ENCODE results near the gene MT1E.
A peak's percentile ranks its signal among the peaks of the same experiment; 100 is the strongest.

The MT1E gene

DNA sequence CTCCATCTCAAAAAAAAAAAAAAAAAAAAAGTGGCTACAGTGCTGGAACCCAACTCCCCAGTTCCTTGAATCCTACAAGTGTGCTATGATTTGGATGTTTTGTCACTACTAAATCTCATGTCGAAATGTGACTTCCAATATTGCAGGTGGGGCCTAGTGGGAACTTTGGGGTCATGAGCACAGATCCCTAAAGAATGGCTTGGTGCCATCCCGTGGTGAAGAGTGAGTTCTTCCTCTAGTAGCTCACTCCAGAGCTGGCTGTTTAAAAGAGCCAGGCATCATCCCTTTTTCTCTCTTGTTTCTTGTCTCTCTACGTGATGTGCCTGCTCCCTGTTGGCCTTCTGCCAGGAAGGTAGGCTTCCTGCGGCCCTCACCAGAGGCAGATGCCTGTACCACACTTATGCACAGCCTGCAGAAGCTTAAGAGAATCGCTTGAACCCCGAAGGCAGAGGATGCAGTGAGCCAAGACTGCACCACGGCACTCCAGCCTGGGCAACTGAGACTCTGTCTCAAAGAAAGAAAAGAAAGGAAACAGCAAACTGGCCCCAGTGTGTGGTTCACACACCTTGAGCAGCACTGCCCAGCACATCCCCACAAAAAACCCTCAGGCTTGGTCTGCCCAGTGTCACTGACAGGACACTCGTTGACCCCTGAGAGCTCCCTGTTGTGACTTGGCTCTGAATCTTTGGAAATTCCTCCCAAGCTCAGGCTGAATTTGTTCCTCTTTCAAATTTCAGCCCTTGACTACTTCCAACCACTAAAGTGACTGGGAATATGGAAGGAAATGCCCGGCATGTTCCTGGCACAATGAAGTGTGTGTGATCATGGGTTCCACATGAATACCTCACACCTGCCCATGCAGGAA, 3.1 kb downstream of the MT1E start:
- no peak for DNase-seq

DNA sequence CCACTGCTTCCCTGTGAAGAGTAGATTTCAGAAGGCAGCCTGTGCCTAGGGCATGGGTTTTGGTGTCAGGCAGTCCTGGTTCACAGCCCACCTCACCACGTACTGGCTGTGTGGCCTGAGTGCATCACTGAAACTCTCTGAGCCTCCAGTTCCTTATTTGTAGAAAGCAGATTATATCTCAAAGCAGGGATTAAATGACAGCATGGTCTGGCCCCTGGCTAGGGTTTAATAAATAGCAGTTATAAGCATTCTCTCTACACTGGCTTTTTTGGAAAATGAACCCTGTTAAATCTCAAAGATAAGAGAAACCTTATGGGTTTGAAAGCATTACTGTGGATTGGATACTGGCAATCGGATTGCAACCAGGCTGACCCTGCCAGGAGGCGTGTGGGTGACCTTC, 4.0 kb downstream of the MT1E start:
- DNase-seq, result no peak

DNA sequence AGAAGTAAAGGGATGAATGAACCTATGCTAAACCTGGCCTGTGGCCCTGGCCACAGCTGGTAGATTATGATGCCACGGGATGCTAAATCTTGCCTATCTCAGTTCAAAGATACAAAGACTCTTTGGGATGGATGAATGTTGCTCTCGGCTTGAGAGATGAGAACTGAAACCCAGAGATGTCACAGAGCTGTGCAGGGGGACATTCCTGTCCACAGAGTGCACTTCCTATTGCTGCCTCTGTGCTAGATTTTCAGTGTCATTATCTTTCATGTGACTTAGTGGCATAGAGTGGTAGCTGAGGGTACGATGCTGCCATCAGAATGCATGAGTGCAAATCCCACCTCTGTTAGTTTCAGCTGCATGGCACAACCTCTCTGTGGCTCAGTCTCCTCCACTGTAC, 4.6 kb downstream of the MT1E start:
- no peak for DNase-seq

GRCh38 chr16:56631197-56631596, 5.6 kb downstream of the MT1E start:
- no peak for DNase-seq

- no peak for DNase-seq
Observed at GRCh38 chr16:56631832-56632155, 6.2 kb downstream of the MT1E start.

GRCh38 chr16:56632156-56632847, 6.7 kb downstream of the MT1E start, which contains the start of gene MT1M:
MT1M (plus strand) TSS chr16:56632659; CDS start chr16:56632732, 73 bp downstream.
- peak; percentile 45 for DNase-seq

GRCh38 chr16:56632848-56633365, 7.3 kb downstream of the MT1E start:
- no peak for DNase-seq

- DNase-seq, result no peak
Observed at GRCh38 chr16:56633535-56633934, 8.0 kb downstream of the MT1E start.

GRCh38 chr16:56634715-56635440, 9.3 kb downstream of the MT1E start:
- DNase-seq, result no peak

- peak; percentile 27 for DNase-seq
Observed at GRCh38 chr16:56635441-56635967, 9.9 kb downstream of the MT1E start.

DNA sequence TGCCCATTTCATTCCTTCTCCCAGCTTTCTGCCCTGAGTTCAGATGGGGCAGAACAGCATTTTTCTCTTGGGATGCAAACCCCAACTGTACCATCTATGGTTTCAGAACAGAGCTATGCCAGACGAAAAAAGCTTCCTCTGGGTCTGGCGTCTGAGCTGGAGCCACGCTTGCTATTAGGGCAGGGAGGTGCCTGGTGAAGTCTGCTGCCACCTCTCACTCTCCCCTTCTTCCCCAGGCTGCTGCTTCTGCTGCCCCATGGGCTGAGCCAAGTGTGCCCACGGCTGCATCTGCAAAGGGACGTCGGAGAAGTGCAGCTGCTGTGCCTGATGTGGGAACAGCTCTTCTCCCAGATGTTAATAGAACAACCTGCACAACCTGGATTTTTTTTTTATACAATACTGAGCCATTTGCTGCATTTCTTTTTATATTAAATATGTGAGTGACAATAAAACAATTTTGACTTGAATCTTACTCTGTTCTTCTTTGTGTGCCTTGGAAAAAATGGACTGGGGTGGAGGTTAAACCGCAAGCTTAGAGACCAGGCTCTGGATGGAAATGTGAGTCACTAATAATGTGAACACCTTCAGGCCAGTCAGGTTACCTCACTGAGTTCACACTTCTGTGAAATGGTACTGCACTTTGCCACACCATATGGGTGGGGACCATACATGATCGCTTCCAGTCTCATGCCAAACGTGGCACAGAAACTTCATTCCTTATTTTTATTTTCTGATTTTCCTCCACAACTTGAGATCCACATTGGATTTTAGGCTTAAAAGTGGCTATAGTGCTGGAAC, 11.2 kb downstream of the MT1E start:
- DNase-seq, result no peak

- peak; percentile 20 for DNase-seq
Observed at GRCh38 chr16:56637814-56638750, 12.5 kb downstream of the MT1E start, which contains the start of gene MT1A. MT1A (plus strand) TSS chr16:56638666; CDS start chr16:56638739, 73 bp downstream.

GRCh38 chr16:56639045-56639444, 13.5 kb downstream of the MT1E start:
- no peak for DNase-seq

DNA sequence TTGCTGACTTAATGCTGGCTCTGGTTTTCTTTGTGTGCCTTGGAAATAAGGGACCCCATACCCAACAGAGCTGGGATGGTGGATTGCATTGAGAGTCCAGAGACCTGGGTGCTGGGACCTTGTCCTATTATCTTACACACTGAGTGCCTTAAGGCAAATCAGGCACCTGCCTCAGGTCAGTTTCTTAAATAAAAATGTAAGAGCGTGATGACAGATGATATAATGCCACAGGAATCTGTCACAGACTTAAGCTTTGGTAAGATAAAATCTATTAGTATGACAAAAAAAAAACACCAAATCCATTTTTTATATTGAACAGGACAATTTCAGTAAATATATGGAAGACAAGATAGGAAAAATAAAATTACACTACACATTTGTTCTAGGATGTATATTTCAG, 14.5 kb downstream of the MT1E start:
- DNase-seq, result no peak

DNA sequence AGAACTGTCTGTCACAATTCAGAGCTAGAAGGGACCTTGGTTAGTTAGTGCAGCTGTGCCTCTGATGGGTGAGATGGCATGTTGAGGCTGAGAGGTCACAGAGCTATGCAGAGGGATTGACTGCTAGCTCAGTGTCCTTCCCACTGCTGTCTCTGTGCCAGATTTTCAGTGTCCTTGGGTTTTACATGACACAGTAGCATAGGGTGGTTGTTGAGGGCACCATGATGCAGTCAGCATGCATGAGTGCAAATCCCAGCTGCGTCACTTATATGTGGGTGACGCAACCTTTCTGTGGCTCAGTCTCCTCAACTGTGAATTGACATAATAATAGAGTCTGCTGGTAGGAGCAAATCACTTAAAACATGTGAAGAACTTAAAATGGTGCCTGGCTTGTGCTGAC, 15.6 kb downstream of the MT1E start:
- no peak for DNase-seq

GRCh38 chr16:56643080-56643778, 17.6 kb downstream of the MT1E start:
- DNase-seq, result peak; percentile 80

- no peak for DNase-seq
Observed at GRCh38 chr16:56643833-56644232, 18.3 kb downstream of the MT1E start.

GRCh38 chr16:56645311-56645710, 19.7 kb downstream of the MT1E start:
- DNase-seq, result no peak

DNA sequence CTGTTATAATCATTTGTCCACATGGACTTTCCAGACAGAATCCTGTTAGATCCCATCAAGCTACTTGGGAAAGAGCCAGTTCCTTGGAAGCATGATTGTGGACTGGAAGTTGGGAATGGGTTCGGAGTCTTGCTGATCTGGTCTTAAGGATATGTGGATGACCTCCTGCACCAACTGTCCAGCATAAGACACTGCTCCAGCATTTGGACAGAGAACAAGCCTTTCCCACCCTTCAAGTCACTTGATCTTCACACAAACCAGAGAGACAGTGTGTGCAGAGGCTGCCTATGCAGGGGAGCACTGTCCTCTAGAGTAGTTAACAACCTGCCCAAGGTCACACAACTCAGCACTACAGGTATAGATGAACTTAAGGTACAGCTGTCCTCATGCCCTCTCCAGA, 20.3 kb downstream of the MT1E start:
- no peak for DNase-seq
